Endothelial cell of umbilical vein (primary cell): ENCODE results near the gene GALNT10. TPM values are rescaled to one million over a fixed set of nuclear protein-coding genes. Genes with fewer than 3 reads are reported as not detected.

Source experiments
- BruUV-seq: library from RNA; stranded (reverse); fragments of 400-500 nt; replicated peaks from 2 replicates; lab custom pipeline; 2021; lab: Mats Ljungman, UMichigan
- CTCF ChIA-PET: fragments of 300-600, 350-600 bp; sonication (Branson Sonifier 250); formaldehyde crosslinking; loops from one replicate; lab custom pipeline; 2021; ENCODE audit warnings: antibody characterized with exemption, inconsistent platforms; lab: Charles Lee
- POLR2A ChIA-PET: fragments of 300-600, 350-600 bp; sonication (Branson Sonifier 250); formaldehyde crosslinking; loops from one replicate; lab custom pipeline; 2021; ENCODE audit warnings: antibody characterized with exemption, inconsistent platforms; lab: Charles Lee
- DNase-seq: peaks from one replicate; pipeline ENCODE4 v3.0.0-alpha.2; 2011; ENCODE audit warnings: low read depth, low spot score
- FAIRE-seq: peaks from 2 replicates; lab custom pipeline; 2011; peaks lifted over from hg19 to GRCh38; lab: Jason Lieb, UNC
- H2AFZ ChIP-seq: 2 replicates; pipeline ENCODE4 v1.6.0; 2012; ENCODE audit warnings: low read depth, low read length, control low read depth, inconsistent platforms
- H3K27ac ChIP-seq: 2 replicates; pipeline ENCODE4 v1.5.1; 2011; ENCODE audit warnings: low read depth, mild to moderate bottlenecking, control low read depth, low read length, moderate library complexity; ENCODE audit not compliant: insufficient read depth
- H3K27me3 ChIP-seq, 2 experiments: 2 replicates each; pipeline versions ENCODE4 v1.6.0 to v1.6.1; 2011; ENCODE audit warnings: low read length in 2 of 2, mixed read lengths in 1 of 2; ENCODE audit not compliant: control insufficient read depth in 2 of 2, insufficient read depth in 2 of 2
- H3K36me3 ChIP-seq, 2 experiments: 2 replicates in 1 of 2; 3 replicates in 1 of 2; pipeline ENCODE4 v1.5.1; 2011; ENCODE audit warnings: low read length in 2 of 2, mild to moderate bottlenecking in 1 of 2, moderate library complexity in 1 of 2; ENCODE audit not compliant: control insufficient read depth in 2 of 2, insufficient read depth in 2 of 2; ENCODE audit errors: extremely low read depth in 1 of 2
- H3K4me1 ChIP-seq: 3 replicates; pipeline ENCODE4 v1.5.1; 2011; ENCODE audit warnings: mild to moderate bottlenecking, low read length; ENCODE audit not compliant: control insufficient read depth, insufficient read depth; ENCODE audit errors: extremely low read depth
- H3K4me2 ChIP-seq: 2 replicates; pipeline ENCODE4 v1.6.1; 2011; ENCODE audit warnings: low read length, control low read depth, mixed read lengths; ENCODE audit not compliant: insufficient read depth
- H3K4me3 ChIP-seq, 3 experiments: fragments of 200-600 bp in 1 of 3; sonication (generic), shearing (Covaris generic) in 1 of 3; replicated peaks in 1 of 3; 2 replicates each; pipeline ENCODE4 v1.5.1; 2011 to 2016; ENCODE audit warnings: control low read depth in 3 of 3, low read length in 3 of 3, mild to moderate bottlenecking in 2 of 3, inconsistent platforms in 1 of 3, low read depth in 1 of 3, moderate library complexity in 1 of 3; ENCODE audit not compliant: insufficient read depth in 1 of 3
- H3K79me2 ChIP-seq: 2 replicates; pipeline ENCODE4 v1.6.0; 2012; ENCODE audit warnings: low read length, inconsistent platforms; ENCODE audit not compliant: control insufficient read depth, insufficient read depth
- H3K9ac ChIP-seq: replicated peaks from 2 replicates; pipeline ENCODE3; 2011; ENCODE audit warnings: low read length, control low read depth; ENCODE audit not compliant: insufficient read depth; ENCODE audit errors: extremely low read depth
- H3K9me1 ChIP-seq: replicated peaks from 3 replicates; pipeline ENCODE4 v1.6.0; 2011; ENCODE audit warnings: mild to moderate bottlenecking, low read length; ENCODE audit not compliant: control insufficient read depth, insufficient read depth; ENCODE audit errors: extremely low read depth
- H3K9me3 ChIP-seq: replicated peaks from 2 replicates; pipeline ENCODE4 v1.5.1; 2012; ENCODE audit warnings: low read length, inconsistent platforms; ENCODE audit not compliant: control insufficient read depth, insufficient read depth
- H4K20me1 ChIP-seq: replicated peaks from 2 replicates; pipeline ENCODE3; 2011; ENCODE audit warnings: mild to moderate bottlenecking, low read length; ENCODE audit not compliant: control insufficient read depth, insufficient read depth; ENCODE audit errors: extremely low read depth
- CTCF ChIP-seq, 2 donors: IDR thresholded peaks; 1 replicate in 1 of 2; 2 replicates in 1 of 2; pipeline ENCODE4 v1.5.1; 2011; ENCODE audit warnings: low read length in 2 of 2, mild to moderate bottlenecking in 2 of 2, moderate library complexity in 2 of 2, control low read depth in 1 of 2, inconsistent platforms in 1 of 2, low read depth in 1 of 2; ENCODE audit not compliant: insufficient read depth in 1 of 2; ENCODE audit errors: extremely low read depth in 1 of 2
- EZH2 ChIP-seq: IDR thresholded peaks from 2 replicates; pipeline ENCODE4 v1.6.1; 2012; ENCODE audit warnings: borderline replicate concordance, low read depth, mild to moderate bottlenecking, moderate library complexity, low read length, inconsistent platforms; ENCODE audit not compliant: severe bottlenecking
- FOS ChIP-seq: IDR thresholded peaks from 2 replicates; pipeline ENCODE4 v1.6.1; 2011; ENCODE audit warnings: mild to moderate bottlenecking, low read length, moderate library complexity, borderline replicate concordance; ENCODE audit not compliant: insufficient read depth
- GATA2 ChIP-seq: IDR thresholded peaks from 2 replicates; pipeline ENCODE4 v1.7.0; 2011; ENCODE audit warnings: low read depth, mild to moderate bottlenecking, moderate library complexity, mixed read lengths, low read length; ENCODE audit not compliant: insufficient read length, insufficient read depth
- JUN ChIP-seq: IDR thresholded peaks from 2 replicates; pipeline ENCODE4 v1.6.1; 2011; ENCODE audit warnings: borderline replicate concordance, low read depth; ENCODE audit not compliant: insufficient read length, insufficient read depth
- MYC ChIP-seq: IDR thresholded peaks from one replicate; pipeline ENCODE4 v1.6.1; 2011; ENCODE audit warnings: mild to moderate bottlenecking, low read depth, low read length
- POLR2A ChIP-seq: IDR thresholded peaks from 2 replicates; pipeline ENCODE4 v1.6.1; 2012; ENCODE audit warnings: low read depth, mild to moderate bottlenecking, control low read depth, low read length
- POLR2AphosphoS5 ChIP-seq: IDR thresholded peaks from 2 replicates; pipeline ENCODE4 v1.6.1; 2012; ENCODE audit warnings: low read depth, mild to moderate bottlenecking, control low read depth, low read length, moderate library complexity; ENCODE audit not compliant: insufficient read depth
- dilution Hi-C: fragments of 300-500 bp; cut with MboI; formaldehyde crosslinking; loops from one replicate; pipeline ENCODE4 v1.15.0; 2019; ENCODE audit warnings: low sequenced_read_pairs; ENCODE audit not compliant: extremely low pct_ligation_motif_present
- intact Hi-C: fragments of 100-400 bp; cut with micrococcal nuclease; formaldehyde crosslinking; loops from one replicate; pipeline ENCODE4 v1.10.0; 2022
- polyA plus RNA-seq, 4 experiments: library from polyadenylated mRNA; depleted of rRNA in 3 of 4; stranded (reverse) in 3 of 4; unstranded in 1 of 4; fragments of >200 nt; gene quantifications; 2 replicates each; pipeline versions ENCODE4 v1.2.1 to v1.2.3, GENCODE V29; 2011 to 2012; ENCODE audit warnings: missing spikeins in 1 of 4
- total RNA-seq: library from RNA; stranded (reverse); gene quantifications from 2 replicates; pipeline ENCODE4 v1.2.3, GENCODE V29; 2021
- TF ChIP-seq, protein P1 (sequence below): IDR thresholded peaks from 2 replicates; pipeline ENCODE4 v1.6.1; 2011; ENCODE audit not compliant: insufficient read depth, insufficient read length

GALNT10 gene
- total and polyA plus RNA-seq, 2 donors (not counting 3 experiments of a cell fraction or from before 2014, with no cell fraction given), result 70.2 to 77.6 TPM

GRCh38 chr5:154356958-154357357 lies 166.4 kb downstream of the GALNT10 start:
- Histone ChIP-seq H3K4me1 (no peaks in the 10 kb centered on the region), H3K9me1 (no peaks in the 10 kb centered on the region), H4K20me1 (no peaks in the 10 kb centered on the region), H3K27ac (no peak overlapping the region), H3K4me3 (no peak overlapping the region), H3K79me2 (no peaks in the 10 kb centered on the region), H3K27me3 (no peaks in the 10 kb centered on the region), H3K36me3 (no peaks in the 10 kb centered on the region), H3K9me3 (no peaks in the 10 kb centered on the region), H2AFZ (no peak overlapping the region), H3K4me2 (no peak overlapping the region), H3K9ac (no peak overlapping the region)
- FAIRE-seq, result no peak
- DNase-seq, result no peak
- dilution Hi-C loops (no loop called here), intact Hi-C loops (no loop called here)
- CTCF ChIA-PET, result no interaction called here
- BruUV-seq, result no TSS peak
- TF ChIP-seq MYC (no peak), GATA2 (no peak), JUN (no peak), EZH2 (no peak), FOS (no peak)
- POLR2A ChIA-PET, result no interaction called here

DNA sequence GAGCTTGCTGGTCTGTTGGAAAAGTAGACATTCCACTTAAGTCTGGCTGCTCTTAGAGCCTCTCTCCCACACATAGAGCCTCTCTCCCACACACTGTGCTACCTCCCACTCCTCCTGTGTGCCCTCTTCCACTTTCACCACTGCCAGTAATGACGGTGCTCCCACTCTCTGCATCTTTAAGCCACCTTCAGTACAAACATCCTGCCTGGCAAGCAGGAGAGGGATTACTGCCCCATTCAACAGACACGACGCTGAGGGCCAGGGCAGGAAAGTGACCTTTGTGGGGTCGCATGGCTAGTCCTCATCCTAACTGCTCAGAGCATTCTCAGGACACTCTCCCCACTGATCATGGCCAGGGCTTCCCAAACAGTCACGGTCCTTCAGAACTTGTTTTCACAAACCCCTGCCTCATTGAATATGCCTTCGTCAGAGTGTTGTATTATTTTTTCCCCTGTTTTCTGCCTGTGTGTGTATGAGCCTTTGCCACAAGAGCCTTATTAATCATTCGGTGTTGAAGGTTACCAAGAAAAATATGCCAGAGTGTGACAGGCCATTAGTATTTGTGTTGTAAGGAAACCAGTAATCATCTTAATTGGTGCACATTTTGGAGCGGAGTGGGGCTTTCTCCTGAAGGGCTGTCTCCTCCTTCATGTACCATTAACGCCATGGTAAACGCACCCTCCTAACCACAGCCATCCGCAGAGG lies 168.1 kb downstream of the GALNT10 start:
- FAIRE-seq, result no peak
- H2AFZ ChIP-seq, result no peak overlapping the region

More for the DNA sequence above, 168.1 kb downstream of the GALNT10 start:
- no peak for DNase-seq
- intact Hi-C loops (no loop called here), dilution Hi-C loops (no loop called here)
- no peaks in the 10 kb centered on the region for H3K4me1 ChIP-seq
- no TSS peak for BruUV-seq
- H3K4me3 ChIP-seq, result no peak overlapping the region
- H3K4me2 ChIP-seq, result no peak overlapping the region
- no peaks in the 10 kb centered on the region for H3K9me3 ChIP-seq
- no peaks in the 10 kb centered on the region for H3K9me1 ChIP-seq
- H3K9ac ChIP-seq, result no peak overlapping the region
- no peak overlapping the region for H3K27ac ChIP-seq
- TF ChIP-seq JUN (no peak), FOS (no peak), POLR2AphosphoS5 (no peak), CTCF (IDR thresholded peaks at IDR 0.05; ENCODE audit: extremely low read depth in 1 of 2, insufficient read depth in 1 of 2, low read depth in 1 of 2, low read length in 2 of 2) (no peak), MYC (no peak), POLR2A (no peak), EZH2 (no peak), GATA2 (no peak)
- TF ChIP-seq, protein P1, sequence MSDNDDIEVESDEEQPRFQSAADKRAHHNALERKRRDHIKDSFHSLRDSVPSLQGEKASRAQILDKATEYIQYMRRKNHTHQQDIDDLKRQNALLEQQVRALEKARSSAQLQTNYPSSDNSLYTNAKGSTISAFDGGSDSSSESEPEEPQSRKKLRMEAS, result no peak
- no peaks in the 10 kb centered on the region for H4K20me1 ChIP-seq
- H3K36me3 ChIP-seq, result no peaks in the 10 kb centered on the region
- ChIA-PET CTCF (interaction anchor here (1.3 kb wide), 1 partner anchor 19 kb away, joined by 3 read pairs; no protein-coding TSS in a partner anchor), POLR2A (no interaction called here)
- no peaks in the 10 kb centered on the region for H3K27me3 ChIP-seq
- no peaks in the 10 kb centered on the region for H3K79me2 ChIP-seq
